Epithelial cell of proximal tubule (primary cell): ENCODE results near the gene CSF2. TPM values are rescaled to one million over a fixed set of nuclear protein-coding genes. Genes with fewer than 3 reads are reported as not detected.

Source experiments
- DNase-seq: peaks from one replicate; pipeline ENCODE4 v3.0.0-alpha.2; 2011; ENCODE audit warnings: low read depth
- H3K4me3 ChIP-seq: 2 replicates; pipeline ENCODE4 v1.5.1; 2011; ENCODE audit warnings: low read depth, mild to moderate bottlenecking, low read length
- CTCF ChIP-seq: conservative IDR thresholded peaks from 2 replicates; pipeline ENCODE4 v1.5.1; 2012; ENCODE audit warnings: low read depth, mild to moderate bottlenecking, low read length
- total RNA-seq: library from RNA; depleted of rRNA; stranded (reverse); fragments of >200 nt; gene quantifications from 2 replicates; pipeline ENCODE4 v1.2.3, GENCODE V29; 2015

Gene CSF2
- 13.2 and 19.6 TPM in 2 replicates for total RNA-seq

DNA sequence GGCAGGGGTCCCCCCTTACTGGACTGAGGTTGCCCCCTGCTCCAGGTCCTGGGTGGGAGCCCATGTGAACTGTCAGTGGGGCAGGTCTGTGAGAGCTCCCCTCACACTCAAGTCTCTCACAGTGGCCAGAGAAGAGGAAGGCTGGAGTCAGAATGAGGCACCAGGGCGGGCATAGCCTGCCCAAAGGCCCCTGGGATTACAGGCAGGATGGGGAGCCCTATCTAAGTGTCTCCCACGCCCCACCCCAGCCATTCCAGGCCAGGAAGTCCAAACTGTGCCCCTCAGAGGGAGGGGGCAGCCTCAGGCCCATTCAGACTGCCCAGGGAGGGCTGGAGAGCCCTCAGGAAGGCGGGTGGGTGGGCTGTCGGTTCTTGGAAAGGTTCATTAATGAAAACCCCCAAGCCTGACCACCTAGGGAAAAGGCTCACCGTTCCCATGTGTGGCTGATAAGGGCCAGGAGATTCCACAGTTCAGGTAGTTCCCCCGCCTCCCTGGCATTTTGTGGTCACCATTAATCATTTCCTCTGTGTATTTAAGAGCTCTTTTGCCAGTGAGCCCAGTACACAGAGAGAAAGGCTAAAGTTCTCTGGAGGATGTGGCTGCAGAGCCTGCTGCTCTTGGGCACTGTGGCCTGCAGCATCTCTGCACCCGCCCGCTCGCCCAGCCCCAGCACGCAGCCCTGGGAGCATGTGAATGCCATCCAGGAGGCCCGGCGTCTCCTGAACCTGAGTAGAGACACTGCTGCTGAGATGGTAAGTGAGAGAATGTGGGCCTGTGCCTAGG is at the start of gene CSF2:
Gene CSF2, plus strand, starts transcription at position 559 of the 783 bp plus-strand sequence. Its CDS starts 35 bp downstream, at position 594.
- no peak for TF ChIP-seq CTCF
- H3K4me3 ChIP-seq, result no peak within 1 kb of the TSS
- no peak for DNase-seq

DNA sequence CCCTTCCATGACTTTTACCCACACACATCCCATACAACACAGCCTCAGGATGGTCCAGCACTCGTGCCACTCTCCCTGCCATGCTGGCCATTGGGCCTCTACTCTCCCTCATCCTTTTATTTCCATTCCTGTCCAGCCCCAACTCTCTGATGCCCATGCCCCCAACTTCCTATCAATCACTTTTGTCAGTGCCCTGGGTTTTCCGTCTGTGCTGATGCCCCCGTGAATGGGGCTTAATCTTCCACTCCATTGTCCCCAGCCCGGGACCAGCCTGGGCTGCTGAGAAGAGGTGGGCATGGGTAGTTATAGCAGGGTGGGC is 49.5 kb upstream of the CSF2 start:
- no peak overlapping the region for H3K4me3 ChIP-seq
- no peak for DNase-seq
- TF ChIP-seq CTCF, result no peak

GRCh38 chr5:132024789-132025402 is 48.7 kb upstream of the CSF2 start:
- DNase-seq, result no peak
- TF ChIP-seq CTCF, result no peak
- H3K4me3 ChIP-seq, result no peak overlapping the region

DNA sequence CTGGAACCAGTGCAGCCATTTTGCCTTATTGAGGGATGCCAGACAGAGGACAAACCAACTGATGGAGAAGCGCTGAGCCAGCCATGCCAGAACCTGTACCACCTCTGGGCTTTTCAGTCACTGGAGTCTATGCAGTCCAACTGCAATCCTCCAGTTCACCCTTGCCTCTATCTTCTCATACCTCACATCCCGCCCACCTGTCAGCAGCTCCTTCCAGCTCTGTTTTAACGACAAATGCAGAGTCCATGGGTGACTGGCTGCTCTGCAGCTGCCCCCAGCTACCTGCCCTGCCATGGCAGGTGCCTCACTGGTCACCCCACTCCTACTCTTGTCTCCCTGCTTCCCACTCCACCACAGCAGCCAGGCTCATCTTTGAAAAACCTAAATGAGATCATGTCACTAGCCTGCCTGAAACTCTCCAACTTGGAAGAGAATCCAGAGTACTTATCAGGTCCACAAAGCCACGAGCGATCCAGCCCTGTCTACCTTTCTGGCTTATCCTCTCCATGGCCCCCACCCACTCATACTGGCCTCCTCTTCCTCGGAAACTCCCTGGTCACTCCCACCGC is 48.1 kb upstream of the CSF2 start:
- no peak for TF ChIP-seq CTCF
- H3K4me3 ChIP-seq, result no peak overlapping the region
- no peak for DNase-seq

GRCh38 chr5:132026516-132027008 is 47.0 kb upstream of the CSF2 start:
- no peak for DNase-seq
- no peak for TF ChIP-seq CTCF
- H3K4me3 ChIP-seq, result no peak overlapping the region

DNA sequence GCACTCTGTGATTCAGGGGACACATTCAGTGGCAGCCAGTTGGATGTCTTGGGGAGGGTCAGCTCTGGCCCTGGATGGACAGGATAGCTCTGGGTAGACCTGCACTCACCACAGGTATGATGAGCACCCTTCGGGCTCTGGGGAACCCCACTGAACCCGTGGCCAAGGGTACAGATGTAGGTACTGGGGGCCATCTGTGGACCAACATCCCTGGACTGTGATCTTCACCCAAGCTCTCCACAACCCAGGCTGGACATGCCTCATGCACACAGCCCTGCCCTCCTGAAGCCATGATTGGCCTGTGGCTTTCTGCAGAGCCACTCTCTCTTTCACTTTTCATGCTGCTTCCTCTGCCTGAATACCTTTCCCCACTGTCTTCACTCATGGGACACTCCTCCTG is 46.6 kb upstream of the CSF2 start:
- TF ChIP-seq CTCF, result no peak

More for the DNA sequence above, 46.6 kb upstream of the CSF2 start:
- H3K4me3 ChIP-seq, result no peak overlapping the region
- no peak for DNase-seq
